AG08395 (cell line): ENCODE data around the gene CDK3.
A peak's percentile ranks its signal among the peaks of the same experiment; 100 is the strongest.
"Not testable (repeated sequence)": the region's sequence is repeated elsewhere in the genome, so short reads cannot be mapped to it uniquely, and the experiment has no call there.

Experiments used
- DNase-seq: peaks from one replicate; pipeline ENCODE4 v3.0.0; 2012; ENCODE audit warnings: mixed read lengths, low spot score

Gene CDK3

GRCh38 chr17:76039121-76039520 is 38.5 kb downstream of the CDK3 start:
- no peak for DNase-seq

- DNase-seq = no peak
These were observed 39.7 kb downstream of the CDK3 start for GRCh38 chr17:76040376-76040775.

GRCh38 chr17:76042868-76043267 is 42.2 kb downstream of the CDK3 start:
- not testable (repeated sequence) for DNase-seq

GRCh38 chr17:76044475-76045007 is 43.9 kb downstream of the CDK3 start:
- DNase-seq = not testable (repeated sequence)

- DNase-seq = no peak
These were observed 45.4 kb downstream of the CDK3 start for GRCh38 chr17:76046064-76046463.

- no peak for DNase-seq
These were observed 47.5 kb downstream of the CDK3 start for GRCh38 chr17:76048025-76048605.

GRCh38 chr17:76048711-76049110 is 48.1 kb downstream of the CDK3 start:
- no peak for DNase-seq

GRCh38 chr17:76049239-76049638 is 48.6 kb downstream of the CDK3 start:
- no peak for DNase-seq

GRCh38 chr17:76049836-76050537 is 49.3 kb downstream of the CDK3 start:
- no peak for DNase-seq

GRCh38 chr17:76050538-76051467 is 50.1 kb downstream of the CDK3 start:
- DNase-seq = no peak

- no peak for DNase-seq
These were observed 50.9 kb downstream of the CDK3 start for GRCh38 chr17:76051561-76051960.

- DNase-seq = peak; percentile 36
These were observed 52.8 kb downstream of the CDK3 start for GRCh38 chr17:76053246-76054111.

- peak; percentile 61 for DNase-seq
These were observed 53.4 kb downstream of the CDK3 start for GRCh38 chr17:76054112-76054476.
